Stimulated activated CD4-positive, alpha-beta T cell treated with anti-CD3 and anti-CD28 coated beads, Interleukin-2, amount 100 ng/mL, for 48 hours (primary cell): ENCODE results near the gene IL27RA.

Experiments
- DNase-seq, 2 donors: peaks; one replicate each; pipeline ENCODE4 v3.0.0-alpha.2; 2020

Gene IL27RA

DNA sequence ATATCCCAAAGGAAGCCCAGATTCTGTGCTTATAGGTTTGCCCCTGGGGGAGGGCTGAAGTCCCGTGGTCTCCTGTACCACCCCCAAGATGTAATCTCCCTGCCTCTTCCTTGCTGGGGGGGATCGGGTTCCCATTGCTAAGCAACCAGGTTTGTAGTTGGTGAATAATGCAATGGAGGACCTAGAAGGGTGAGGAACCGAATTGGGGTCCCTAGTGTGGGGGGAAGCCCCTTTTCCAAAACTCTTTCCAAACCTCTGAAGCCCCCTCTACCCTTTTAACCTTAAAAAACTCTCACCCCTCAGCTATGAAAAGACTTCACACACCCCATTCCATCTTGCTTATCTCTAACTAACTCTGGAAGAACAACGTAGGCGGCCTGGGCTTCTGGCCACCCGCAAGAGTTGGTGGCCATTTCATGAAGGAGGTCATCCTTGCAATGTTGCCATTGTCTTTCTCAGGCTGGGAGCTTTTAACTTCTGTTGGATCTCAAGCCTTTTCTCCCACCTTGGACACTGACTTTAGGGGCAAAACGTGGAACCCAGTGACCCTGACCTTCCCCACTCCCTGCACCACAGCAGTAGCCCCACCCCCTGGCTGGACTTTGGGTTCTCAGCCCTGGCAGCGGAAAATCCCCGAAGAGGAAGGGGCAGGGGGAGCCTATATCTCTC lies 29.7 kb downstream of the IL27RA start:
- no peak for DNase-seq

- DNase-seq = no peak
Measured at GRCh38 chr19:14061751-14062557, 30.4 kb downstream of the IL27RA start, which contains the start of gene PALM3. TSS of gene PALM3 (minus strand) at chr19:14062076. CDS start at chr19:14061980, 96 bp downstream.

DNA sequence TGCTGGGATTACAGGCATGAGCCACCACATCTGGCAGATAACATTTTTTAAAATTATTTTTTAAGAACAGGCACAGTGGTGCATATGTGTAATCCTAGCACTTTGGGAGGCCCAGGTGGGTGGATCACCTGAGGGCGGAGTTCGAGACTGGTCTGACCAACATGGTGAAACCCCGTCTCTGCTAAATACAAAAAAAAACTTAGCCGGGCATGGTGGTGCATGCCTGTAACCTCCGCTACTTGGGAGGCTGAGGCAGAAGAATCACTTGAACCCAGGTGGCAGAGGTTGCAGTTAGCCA lies 30.9 kb downstream of the IL27RA start:
- no peak for DNase-seq

- DNase-seq = no peak
Measured at GRCh38 chr19:14063105-14063504, 31.5 kb downstream of the IL27RA start.

- no peak for DNase-seq
Measured at GRCh38 chr19:14066134-14066533, 34.6 kb downstream of the IL27RA start.

GRCh38 chr19:14070268-14071050 lies 38.9 kb downstream of the IL27RA start:
- DNase-seq = no peak

GRCh38 chr19:14072535-14073260 lies 41.1 kb downstream of the IL27RA start, which contains the start of gene MISP3:
TSS of gene MISP3 (plus strand) at chr19:14072786. CDS start at chr19:14073310, 524 bp downstream.
- peak; percentile 32 to 41 for DNase-seq

DNA sequence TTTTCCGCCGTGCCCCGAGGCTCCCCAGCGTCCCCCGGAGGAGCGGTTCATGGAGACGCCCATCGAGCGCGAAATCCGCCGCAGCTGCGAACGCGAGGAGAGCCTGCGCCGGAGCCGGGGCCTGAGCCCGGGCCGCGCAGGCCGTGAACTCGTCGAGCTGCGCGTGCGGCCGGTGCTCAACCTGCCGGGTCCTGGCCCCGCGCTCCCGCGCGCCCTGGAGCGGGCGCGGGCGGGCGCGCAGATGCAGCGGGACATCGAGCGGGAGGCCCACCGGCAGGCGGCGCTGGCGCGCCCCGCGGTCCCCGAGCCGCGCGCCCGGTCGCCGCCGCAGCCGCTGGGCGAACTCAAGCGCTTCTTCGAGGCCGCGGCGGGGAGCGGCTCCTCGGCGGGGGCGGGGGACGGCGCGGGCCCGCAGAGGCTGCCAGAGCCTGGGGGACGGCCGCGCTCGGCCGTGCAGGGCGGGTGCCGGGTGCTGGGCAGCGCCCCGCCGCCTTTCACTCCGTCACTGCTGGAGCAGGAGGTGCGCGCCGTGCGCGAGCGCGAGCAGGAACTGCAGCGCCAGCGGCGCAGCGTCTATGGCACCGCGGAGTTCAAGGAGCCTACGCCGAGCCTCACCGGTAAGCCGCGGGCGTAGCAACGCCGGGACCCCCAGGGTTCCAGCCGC lies 41.8 kb downstream of the IL27RA start:
- DNase-seq = peak; percentile 61 to 76

- DNase-seq = peak; percentile 32 to 34
Measured at GRCh38 chr19:14073925-14074838, 42.6 kb downstream of the IL27RA start.

DNA sequence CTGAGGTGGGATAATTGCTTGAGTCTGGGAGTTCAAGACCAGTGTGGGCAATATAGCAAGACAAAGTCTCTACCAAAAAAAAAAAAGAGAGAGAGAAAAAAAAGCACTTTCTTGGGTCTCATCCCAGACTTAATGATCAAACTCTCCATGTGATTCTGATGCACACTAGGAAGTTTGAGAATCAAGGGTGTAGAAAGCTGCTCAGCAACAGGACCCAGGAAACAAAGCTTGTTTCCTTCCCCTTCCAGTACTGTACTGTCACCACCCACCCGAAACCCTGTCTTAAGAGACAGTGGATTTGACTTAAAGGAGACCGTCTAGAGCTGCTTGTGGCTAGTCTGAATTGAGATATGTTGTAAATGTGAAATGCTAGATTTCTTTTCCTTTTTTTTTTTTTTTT lies 46.8 kb downstream of the IL27RA start:
- no peak for DNase-seq

DNA sequence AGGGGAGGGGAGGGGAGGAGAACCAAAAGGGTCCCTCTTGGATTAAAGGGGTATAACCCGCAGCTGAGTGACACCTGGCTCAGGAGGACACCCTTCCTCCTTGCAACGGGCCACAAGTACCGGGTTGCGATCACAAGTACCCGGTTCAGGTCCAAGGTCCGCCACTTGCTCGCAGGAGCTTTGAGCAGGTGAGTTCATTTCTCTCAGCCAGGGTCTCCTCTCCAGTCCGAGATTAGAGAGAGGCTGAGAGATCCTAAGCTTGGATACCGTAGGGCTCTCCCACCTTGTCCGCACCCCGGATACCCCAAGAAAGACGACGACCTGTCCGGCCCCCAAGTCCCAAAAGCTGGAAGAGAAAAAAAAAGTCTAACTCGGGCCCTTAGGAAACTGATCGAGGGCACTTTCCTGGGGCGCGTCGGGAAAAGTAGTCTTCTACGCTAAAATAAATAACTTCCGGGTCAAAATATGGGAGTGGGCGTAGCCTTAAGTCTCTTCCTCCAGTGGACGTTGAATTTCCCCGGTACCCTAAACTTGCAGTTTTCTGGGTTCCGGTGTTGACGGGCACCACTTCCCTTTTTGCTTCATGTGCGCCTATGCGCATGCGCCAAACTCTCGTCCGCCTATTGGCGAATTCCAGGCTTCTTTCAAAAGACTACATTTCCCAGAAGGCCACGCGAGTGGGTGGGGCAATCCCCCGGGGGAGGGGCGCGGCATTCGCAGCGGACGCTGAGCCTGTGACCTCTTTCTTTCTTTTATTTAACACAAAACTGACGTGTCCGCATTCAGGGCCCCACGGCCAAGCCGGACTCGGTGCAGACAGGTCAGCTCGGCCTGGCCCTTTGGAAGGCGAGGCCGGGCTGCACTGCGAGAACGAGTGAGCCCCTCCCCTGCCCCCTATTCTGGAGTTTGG lies 49.6 kb downstream of the IL27RA start:
- DNase-seq = peak; percentile 98 to 99

DNA sequence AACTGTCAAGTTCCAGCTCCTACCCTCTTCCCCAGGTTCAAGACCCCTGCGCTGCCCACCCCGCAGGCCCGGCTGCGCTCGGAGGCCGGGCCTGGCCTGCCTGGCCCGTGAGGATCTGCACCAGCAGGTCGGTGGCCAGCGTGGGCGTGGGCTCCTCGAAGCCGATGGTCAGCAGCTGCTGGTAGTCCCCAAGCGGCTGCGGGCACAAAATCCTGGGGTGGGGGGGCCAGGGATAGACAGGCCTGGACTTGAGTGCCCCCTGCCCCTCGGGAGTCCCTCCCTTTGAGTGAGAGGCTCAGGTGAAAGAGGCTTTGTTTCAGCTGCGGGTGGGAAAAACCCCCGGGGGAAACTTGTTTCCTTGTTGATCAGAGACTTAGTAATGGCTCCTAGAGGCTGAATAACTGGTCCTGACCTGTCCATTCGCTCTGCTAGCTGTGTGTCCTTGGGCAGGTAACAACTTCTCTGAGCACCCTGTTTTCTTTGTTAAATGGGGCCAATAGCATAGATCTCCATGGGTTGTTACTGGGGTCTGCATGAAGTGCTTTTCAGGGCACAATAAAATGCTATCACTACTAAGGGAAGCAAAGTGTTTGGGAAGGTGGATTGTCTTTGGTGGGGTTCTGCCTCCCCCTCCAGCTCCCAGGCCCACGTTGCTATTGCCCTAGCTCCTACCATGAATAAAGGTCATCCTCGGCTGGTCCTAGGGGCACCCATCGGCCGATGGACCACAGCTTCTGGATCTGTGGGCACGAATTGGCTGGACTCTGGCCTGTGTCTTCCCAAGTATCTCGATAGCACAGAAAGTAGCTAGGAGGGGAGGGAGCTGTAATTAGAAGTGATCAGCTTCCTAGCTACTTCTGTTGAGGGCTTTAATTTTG lies 50.5 kb downstream of the IL27RA start:
- no peak for DNase-seq

DNA sequence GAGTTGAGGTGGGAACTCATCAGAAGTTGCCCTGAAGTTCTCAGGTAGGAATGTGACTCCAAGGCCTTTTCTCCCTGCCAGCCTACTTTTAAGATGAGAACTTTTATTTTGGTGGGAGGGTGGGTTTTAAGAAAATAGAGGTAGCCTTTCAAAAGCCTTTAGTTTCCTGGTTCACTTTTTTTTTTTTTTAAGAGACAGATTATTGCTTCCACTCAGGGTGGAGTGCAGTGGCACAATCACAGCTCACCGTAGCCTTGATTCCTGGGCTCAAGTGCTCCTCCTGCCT lies 51.1 kb downstream of the IL27RA start:
- DNase-seq = no peak

GRCh38 chr19:14085309-14085995 lies 53.9 kb downstream of the IL27RA start, which contains the start of gene C19orf67:
TSS of gene C19orf67 (minus strand) at chr19:14085783. CDS start at chr19:14085627, 156 bp downstream.
- DNase-seq = no peak

DNA sequence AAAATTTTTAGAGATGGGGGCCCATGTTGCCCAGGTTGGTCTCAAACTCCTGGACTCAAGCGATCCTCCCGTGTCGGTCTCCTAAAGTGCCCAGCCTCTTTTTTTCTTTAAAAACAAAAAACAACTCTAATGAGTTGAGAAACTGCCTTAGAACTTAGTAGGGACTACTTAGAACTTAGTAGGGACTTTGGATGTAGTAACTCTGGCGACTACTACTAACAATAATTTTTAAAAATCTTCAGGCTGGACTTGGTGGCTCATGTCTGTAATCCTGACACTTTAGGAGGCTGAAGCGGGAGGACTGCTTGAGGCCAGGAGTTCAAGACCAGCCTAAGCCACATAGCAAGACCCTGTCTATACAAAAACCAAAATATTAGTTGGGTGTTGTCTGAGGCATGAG lies 54.5 kb downstream of the IL27RA start:
- DNase-seq = no peak

DNA sequence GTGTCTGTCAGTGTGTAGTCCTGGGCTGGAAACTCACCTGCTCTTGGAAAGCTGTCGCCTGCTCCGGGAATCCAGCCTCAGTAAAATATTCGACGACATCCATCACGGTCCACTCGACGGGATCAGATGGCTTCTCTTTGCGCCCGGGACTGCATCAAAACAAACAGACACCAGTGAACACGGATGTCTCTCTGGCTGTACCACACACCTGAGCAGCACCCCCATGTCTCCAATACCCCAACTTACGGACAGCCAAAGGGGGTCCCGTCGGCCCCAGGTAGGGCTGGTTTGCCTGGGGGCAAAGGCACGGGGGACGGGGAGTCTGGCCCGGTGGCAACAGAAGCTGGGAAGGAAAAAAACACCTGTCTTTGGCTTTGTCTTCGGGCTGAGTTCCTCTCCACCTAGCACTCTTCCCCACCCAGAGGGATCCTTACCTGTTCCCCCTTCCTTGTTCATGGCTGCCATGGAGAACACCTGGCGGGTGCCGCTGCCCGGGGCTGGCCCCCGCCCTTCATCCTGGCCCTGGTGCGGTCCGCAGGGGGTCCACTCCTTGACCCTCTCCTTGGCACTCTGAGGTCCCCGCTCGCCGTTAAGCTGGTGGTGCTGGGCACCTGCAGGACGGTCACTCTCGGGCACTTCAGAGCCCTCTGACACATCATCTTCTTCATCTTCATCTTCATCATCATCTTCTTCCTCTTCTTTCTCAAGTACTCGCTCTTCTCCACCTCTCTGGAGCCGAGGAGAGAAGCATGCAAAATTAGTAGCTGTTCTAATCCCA lies 57.3 kb downstream of the IL27RA start:
- no peak for DNase-seq

DNA sequence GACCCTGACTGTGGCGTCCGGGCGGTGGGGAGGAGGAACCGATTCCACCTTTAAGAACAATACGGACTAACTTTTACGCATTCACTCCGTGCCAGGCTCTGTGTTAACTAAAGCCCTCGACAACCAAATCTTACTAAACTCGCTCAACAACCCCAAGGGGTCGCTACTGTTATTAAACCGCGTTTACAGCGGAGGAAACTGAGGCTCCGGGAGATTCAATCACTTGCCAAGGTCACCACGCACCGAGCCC lies 57.8 kb downstream of the IL27RA start:
- peak in 1 of 2 donors; percentile 7 for DNase-seq
